ENCODE data around the gene GRID1. TPM values are rescaled to one million over a fixed set of nuclear protein-coding genes. Genes with fewer than 3 reads are reported as not detected.
A peak's percentile ranks its signal among the peaks of the same experiment; 100 is the strongest.

GRID1 gene
- total RNA-seq, 1 experiment from 2014 or later = 0.37 TPM

DNA sequence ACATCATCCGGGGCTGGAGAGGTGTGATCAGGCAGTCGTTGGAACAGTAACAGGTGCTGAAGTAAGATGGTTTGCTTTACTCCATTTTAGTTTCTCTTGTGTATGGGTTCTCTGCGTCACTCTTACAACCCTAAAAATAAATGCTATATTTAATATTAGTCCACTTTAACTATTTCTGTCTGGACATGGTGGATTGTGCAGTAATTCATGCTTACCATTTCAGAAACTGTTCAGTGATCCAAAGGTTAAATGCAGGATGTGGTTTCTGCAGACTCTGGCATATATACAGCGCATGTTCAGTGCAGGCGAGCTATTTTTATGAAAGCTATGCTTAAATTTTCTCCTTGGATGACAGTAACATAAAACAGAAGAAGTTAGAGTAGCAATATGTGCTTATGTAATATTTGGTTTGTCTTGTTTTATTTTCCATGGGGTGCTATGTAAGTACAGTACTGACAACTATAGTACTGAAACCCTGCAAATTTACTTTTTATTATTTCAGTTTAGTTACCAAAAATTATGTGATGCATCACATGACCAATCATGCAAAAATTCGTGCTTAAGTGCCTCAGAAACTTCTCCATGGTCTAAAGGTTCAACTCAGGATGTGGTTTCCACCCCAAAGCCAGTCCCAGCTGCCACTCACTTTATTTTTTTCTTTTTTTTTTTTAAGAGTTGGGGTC lies 46.6 kb upstream of the GRID1 start:
- Mint-ChIP-seq H3K9me3 (peaks cover 11% of the 10 kb centered on the region), H3K4me1 (peaks cover 8% of the 10 kb centered on the region), H3K27ac (no peak overlapping the region), H3K27me3 (ENCODE audit: low read depth) (no peaks in the 10 kb centered on the region; the same call in 1 of the 2 replicates), H3K4me3 (no peak overlapping the region), H3K36me3 (no peaks in the 10 kb centered on the region; the same call in 1 of the 2 replicates)
- CTCF ChIA-PET = interaction anchor here (0.7 kb wide), 1 partner anchor 64 kb away, joined by 3 read pairs; no protein-coding TSS in a partner anchor
- no peak for ATAC-seq
- POLR2A ChIA-PET = no interaction called here
- TF ChIP-seq ZNF263 (CRISPR knock-in tag; IDR thresholded peaks at IDR 0.05; ENCODE audit: low read depth) = no peak
- no peak for TF ChIP-seq NFE2L1 (CRISPR knock-in tag; IDR thresholded peaks at IDR 0.05)
- no peak for TF ChIP-seq ZNF423 (CRISPR knock-in tag; IDR thresholded peaks at IDR 0.05)
- TF ChIP-seq CBFB (CRISPR knock-in tag; IDR thresholded peaks at IDR 0.05; ENCODE audit: low read depth) = no peak
- TF ChIP-seq, protein P1, sequence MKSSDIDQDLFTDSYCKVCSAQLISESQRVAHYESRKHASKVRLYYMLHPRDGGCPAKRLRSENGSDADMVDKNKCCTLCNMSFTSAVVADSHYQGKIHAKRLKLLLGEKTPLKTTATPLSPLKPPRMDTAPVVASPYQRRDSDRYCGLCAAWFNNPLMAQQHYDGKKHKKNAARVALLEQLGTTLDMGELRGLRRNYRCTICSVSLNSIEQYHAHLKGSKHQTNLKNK (CRISPR knock-in tag; IDR thresholded peaks at IDR 0.05) = no peak
- TF ChIP-seq, protein P2, sequence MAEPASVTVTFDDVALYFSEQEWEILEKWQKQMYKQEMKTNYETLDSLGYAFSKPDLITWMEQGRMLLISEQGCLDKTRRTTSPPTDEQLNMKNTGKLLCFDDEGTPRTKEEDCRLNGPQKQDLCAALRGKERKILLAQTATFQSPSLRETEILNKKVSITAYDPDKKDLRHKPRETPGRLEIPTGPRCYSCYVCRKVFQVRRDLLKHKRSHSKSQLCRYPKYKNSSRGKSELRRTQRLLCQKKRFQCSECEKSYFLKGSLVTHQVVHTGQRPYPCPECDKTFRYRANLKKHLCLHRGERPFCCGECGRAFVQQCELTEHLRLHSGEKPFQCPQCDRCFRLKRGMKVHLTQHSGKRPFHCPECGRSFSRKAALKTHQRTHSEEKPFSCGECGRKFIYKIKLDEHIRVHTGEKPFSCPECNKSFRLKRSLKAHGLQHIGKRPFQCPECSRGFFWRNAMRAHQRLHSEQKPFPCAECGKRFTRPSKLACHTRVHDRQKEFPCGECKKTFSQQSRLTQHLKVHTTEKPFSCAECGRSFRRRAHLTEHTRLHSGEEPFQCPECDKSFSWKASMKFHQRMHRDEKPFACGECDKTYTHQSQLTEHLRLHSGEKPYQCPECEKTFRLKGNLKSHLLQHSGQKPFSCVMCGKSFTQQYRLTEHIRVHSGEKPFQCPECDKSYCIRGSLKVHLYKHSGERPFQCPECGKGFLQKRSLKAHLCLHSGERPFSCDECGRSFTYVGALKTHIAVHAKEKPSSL (CRISPR knock-in tag; conservative IDR thresholded peaks at IDR 0.05) = no peak
- no peak for TF ChIP-seq ZBTB21 (CRISPR knock-in tag; IDR thresholded peaks at IDR 0.05; ENCODE audit: borderline replicate concordance)
- TF ChIP-seq TEAD4 (CRISPR knock-in tag; IDR thresholded peaks at IDR 0.05) = no peak
- TF ChIP-seq, protein P3, sequence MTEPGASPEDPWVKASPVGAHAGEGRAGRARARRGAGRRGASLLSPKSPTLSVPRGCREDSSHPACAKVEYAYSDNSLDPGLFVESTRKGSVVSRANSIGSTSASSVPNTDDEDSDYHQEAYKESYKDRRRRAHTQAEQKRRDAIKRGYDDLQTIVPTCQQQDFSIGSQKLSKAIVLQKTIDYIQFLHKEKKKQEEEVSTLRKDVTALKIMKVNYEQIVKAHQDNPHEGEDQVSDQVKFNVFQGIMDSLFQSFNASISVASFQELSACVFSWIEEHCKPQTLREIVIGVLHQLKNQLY (CRISPR knock-in tag; IDR thresholded peaks at IDR 0.05) = no peak
- no peak for TF ChIP-seq TCF7 (CRISPR knock-in tag; IDR thresholded peaks at IDR 0.05; ENCODE audit: low read depth)
- no peak for TF ChIP-seq SMAD3 (CRISPR knock-in tag; IDR thresholded peaks at IDR 0.05; ENCODE audit: borderline replicate concordance)
- TF ChIP-seq, protein P4, sequence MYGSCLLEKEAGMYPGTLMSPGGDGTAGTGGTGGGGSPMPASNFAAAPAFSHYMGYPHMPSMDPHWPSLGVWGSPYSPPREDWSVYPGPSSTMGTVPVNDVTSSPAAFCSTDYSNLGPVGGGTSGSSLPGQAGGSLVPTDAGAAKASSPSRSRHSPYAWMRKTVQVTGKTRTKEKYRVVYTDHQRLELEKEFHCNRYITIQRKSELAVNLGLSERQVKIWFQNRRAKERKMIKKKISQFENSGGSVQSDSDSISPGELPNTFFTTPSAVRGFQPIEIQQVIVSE (CRISPR knock-in tag; IDR thresholded peaks at IDR 0.05; ENCODE audit: borderline replicate concordance) = no peak
- TF ChIP-seq CREM (CRISPR knock-in tag; IDR thresholded peaks at IDR 0.05) = no peak
- TF ChIP-seq SMAD4 (CRISPR knock-in tag; IDR thresholded peaks at IDR 0.05) = no peak
- no peak for TF ChIP-seq GRHL2 (CRISPR knock-in tag; IDR thresholded peaks at IDR 0.05; ENCODE audit: insufficient replicate concordance, severe bottlenecking)
- TF ChIP-seq, protein P5, sequence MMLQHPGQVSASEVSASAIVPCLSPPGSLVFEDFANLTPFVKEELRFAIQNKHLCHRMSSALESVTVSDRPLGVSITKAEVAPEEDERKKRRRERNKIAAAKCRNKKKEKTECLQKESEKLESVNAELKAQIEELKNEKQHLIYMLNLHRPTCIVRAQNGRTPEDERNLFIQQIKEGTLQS (CRISPR knock-in tag; conservative IDR thresholded peaks at IDR 0.05) = no peak
- DNase-seq (ENCODE audit: low spot score) = no peak

DNA sequence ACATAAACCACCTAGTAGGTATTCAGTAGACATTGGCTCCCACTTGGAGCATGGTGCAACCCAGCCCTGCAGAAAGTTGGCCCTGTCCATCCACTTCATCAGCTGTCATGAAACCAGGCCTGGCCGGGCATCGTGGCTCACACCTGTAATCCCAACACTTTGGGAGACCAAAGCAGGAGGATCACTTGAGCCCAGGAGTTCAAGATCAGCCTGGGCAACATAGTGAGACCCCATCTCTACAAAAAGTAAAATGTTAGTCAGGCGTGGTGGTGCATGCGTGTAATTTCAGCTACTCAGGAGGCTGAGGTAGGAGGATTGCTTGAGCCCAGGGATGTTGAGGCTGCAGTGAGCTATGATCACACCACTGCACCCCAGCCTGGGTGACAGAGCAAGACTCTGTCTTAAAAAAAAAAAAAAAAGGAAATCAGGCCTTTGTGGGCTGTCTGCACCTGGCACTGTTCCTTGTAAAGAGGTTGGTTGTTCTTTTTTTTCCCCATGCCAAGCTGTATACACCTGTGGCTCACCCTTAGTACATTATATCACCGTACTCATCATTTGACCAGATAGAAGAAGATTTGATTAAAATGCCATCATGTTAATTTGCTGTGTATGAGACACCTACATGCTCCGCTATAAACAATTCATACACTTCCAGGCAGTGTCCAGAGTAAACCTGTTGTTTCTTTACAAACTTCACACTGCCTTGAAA lies 45.4 kb upstream of the GRID1 start:
- no peak overlapping the region for H3K4me3 Mint-ChIP-seq
- no peak for ATAC-seq
- no peaks in the 10 kb centered on the region; the same call in 1 of the 2 replicates for H3K36me3 Mint-ChIP-seq
- ChIA-PET CTCF (interaction anchor here (2.0 to 3.3 kb wide), 2 partner anchors 11 to 173 kb away, joined by 11 to 15 read pairs; no protein-coding TSS in a partner anchor), POLR2A (no interaction called here)
- H3K27ac Mint-ChIP-seq = no peak overlapping the region
- TF ChIP-seq, protein P2 (CRISPR knock-in tag; conservative IDR thresholded peaks at IDR 0.05) = no peak
- TF ChIP-seq ZNF121 (CRISPR knock-in tag; IDR thresholded peaks at IDR 0.05) = peak; percentile 68; the same call in 1 of the 2 replicates
- peaks cover 11% of the 10 kb centered on the region for H3K9me3 Mint-ChIP-seq
- no peaks in the 10 kb centered on the region; the same call in 1 of the 2 replicates for H3K27me3 Mint-ChIP-seq (ENCODE audit: low read depth)
- H3K4me1 Mint-ChIP-seq = peaks cover 8% of the 10 kb centered on the region
- DNase-seq (ENCODE audit: low spot score) = no peak

Measured in WTC11 (cell line).